ENCODE data around the gene COLGALT1. TPM values are rescaled to one million over a fixed set of nuclear protein-coding genes. Genes with fewer than 3 reads are reported as not detected.

The COLGALT1 gene
- total and polyA plus RNA-seq, 9 of the 15 experiments (the other 6 are each of a cell fraction or from before 2014, with no cell fraction given) = 4.9 to 119 (median 82.6) TPM

- TF ChIP-seq, protein P1, sequence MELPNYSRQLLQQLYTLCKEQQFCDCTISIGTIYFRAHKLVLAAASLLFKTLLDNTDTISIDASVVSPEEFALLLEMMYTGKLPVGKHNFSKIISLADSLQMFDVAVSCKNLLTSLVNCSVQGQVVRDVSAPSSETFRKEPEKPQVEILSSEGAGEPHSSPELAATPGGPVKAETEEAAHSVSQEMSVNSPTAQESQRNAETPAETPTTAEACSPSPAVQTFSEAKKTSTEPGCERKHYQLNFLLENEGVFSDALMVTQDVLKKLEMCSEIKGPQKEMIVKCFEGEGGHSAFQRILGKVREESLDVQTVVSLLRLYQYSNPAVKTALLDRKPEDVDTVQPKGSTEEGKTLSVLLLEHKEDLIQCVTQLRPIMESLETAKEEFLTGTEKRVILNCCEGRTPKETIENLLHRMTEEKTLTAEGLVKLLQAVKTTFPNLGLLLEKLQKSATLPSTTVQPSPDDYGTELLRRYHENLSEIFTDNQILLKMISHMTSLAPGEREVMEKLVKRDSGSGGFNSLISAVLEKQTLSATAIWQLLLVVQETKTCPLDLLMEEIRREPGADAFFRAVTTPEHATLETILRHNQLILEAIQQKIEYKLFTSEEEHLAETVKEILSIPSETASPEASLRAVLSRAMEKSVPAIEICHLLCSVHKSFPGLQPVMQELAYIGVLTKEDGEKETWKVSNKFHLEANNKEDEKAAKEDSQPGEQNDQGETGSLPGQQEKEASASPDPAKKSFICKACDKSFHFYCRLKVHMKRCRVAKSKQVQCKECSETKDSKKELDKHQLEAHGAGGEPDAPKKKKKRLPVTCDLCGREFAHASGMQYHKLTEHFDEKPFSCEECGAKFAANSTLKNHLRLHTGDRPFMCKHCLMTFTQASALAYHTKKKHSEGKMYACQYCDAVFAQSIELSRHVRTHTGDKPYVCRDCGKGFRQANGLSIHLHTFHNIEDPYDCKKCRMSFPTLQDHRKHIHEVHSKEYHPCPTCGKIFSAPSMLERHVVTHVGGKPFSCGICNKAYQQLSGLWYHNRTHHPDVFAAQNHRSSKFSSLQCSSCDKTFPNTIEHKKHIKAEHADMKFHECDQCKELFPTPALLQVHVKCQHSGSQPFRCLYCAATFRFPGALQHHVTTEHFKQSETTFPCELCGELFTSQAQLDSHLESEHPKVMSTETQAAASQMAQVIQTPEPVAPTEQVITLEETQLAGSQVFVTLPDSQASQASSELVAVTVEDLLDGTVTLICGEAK (IDR thresholded peaks at IDR 0.05) = no peak
- TF ChIP-seq, protein P1 (CRISPR knock-in tag; IDR thresholded peaks at IDR 0.05) = no peak
- peak; percentile 85 for TF ChIP-seq HDAC2 (IDR thresholded peaks at IDR 0.05)
- no peak for TF ChIP-seq AFF1 (IDR thresholded peaks at IDR 0.05; ENCODE audit: low read depth in 1 of 2, partially characterized antibody in 2 of 2)
- no peak for TF ChIP-seq RBM22 (IDR thresholded peaks at IDR 0.05; ENCODE audit: low read depth, low read length, poor library complexity, severe bottlenecking)
- TF ChIP-seq, protein P2, sequence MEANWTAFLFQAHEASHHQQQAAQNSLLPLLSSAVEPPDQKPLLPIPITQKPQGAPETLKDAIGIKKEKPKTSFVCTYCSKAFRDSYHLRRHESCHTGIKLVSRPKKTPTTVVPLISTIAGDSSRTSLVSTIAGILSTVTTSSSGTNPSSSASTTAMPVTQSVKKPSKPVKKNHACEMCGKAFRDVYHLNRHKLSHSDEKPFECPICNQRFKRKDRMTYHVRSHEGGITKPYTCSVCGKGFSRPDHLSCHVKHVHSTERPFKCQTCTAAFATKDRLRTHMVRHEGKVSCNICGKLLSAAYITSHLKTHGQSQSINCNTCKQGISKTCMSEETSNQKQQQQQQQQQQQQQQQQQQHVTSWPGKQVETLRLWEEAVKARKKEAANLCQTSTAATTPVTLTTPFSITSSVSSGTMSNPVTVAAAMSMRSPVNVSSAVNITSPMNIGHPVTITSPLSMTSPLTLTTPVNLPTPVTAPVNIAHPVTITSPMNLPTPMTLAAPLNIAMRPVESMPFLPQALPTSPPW (CRISPR knock-in tag; IDR thresholded peaks at IDR 0.05) = no peak
- TF ChIP-seq MCM3 (IDR thresholded peaks at IDR 0.05) = no peak
- TF ChIP-seq ZNF764 (CRISPR knock-in tag; IDR thresholded peaks at IDR 0.05; ENCODE audit: low read depth) = no peak
- TF ChIP-seq HES1 (IDR thresholded peaks at IDR 0.05; ENCODE audit: low read depth) = no peak
These were observed 56.2 kb downstream of the COLGALT1 start (continued) for GRCh38 chr19:17611462-17612244.

All from K562 (cell line).